Activated effector memory CD4-positive, alpha-beta T cell treated with anti-CD3 and anti-CD28 coated beads, Interleukin-2, amount 50 U/mL, for 16 hours (primary cell): ENCODE data around the gene CXCL12.

ENCODE experiments used
- DNase-seq: peaks from one replicate; pipeline ENCODE4 v3.0.0-alpha.2; 2020

The CXCL12 gene

GRCh38 chr10:44398747-44399658 lies 14.1 kb upstream of the CXCL12 start:
- peak; percentile 41 for DNase-seq

- DNase-seq = peak; percentile 22
Measured at GRCh38 chr10:44398271-44398670, 13.4 kb upstream of the CXCL12 start.

GRCh38 chr10:44397476-44398225 lies 12.8 kb upstream of the CXCL12 start:
- peak; percentile 44 for DNase-seq

GRCh38 chr10:44396671-44397191 lies 11.8 kb upstream of the CXCL12 start:
- DNase-seq = peak; percentile 33

GRCh38 chr10:44395902-44396670 lies 11.2 kb upstream of the CXCL12 start:
- peak; percentile 54 for DNase-seq

- DNase-seq = no peak
Measured at GRCh38 chr10:44395396-44395795, 10.5 kb upstream of the CXCL12 start.

- peak; percentile 38 for DNase-seq
Measured at GRCh38 chr10:44394696-44395381, 9.9 kb upstream of the CXCL12 start.

GRCh38 chr10:44393834-44394547 lies 9.1 kb upstream of the CXCL12 start:
- DNase-seq = peak; percentile 41

GRCh38 chr10:44393051-44393630 lies 8.2 kb upstream of the CXCL12 start:
- DNase-seq = peak; percentile 28

GRCh38 chr10:44392420-44392819 lies 7.5 kb upstream of the CXCL12 start:
- DNase-seq = no peak

GRCh38 chr10:44391981-44392380 lies 7.1 kb upstream of the CXCL12 start:
- no peak for DNase-seq

GRCh38 chr10:44390585-44391072 lies 5.7 kb upstream of the CXCL12 start:
- DNase-seq = peak; percentile 37

- peak; percentile 14 for DNase-seq
Measured at GRCh38 chr10:44389556-44389955, 4.7 kb upstream of the CXCL12 start.

GRCh38 chr10:44389150-44389549 lies 4.3 kb upstream of the CXCL12 start:
- DNase-seq = peak; percentile 51

GRCh38 chr10:44388641-44389040 lies 3.7 kb upstream of the CXCL12 start:
- peak; percentile 55 for DNase-seq

- DNase-seq = peak; percentile 30
Measured at GRCh38 chr10:44387853-44388251, 3.0 kb upstream of the CXCL12 start.

GRCh38 chr10:44386546-44387052 lies 1.7 kb upstream of the CXCL12 start:
- DNase-seq = peak; percentile 72

- peak; percentile 59 for DNase-seq
Measured at GRCh38 chr10:44385696-44386441, 972 bp upstream of the CXCL12 start.

GRCh38 chr10:44384601-44385025 lies 284 bp downstream of the CXCL12 start:
- peak; percentile 30 for DNase-seq
